PFSK-1 (cell line): ENCODE data around the gene ADAMTS2.

ENCODE experiments used
- FOXP2 ChIP-seq: optimal IDR thresholded peaks from 2 replicates; pipeline ENCODE3; 2011; ENCODE audit warnings: borderline replicate concordance, control low read depth, inconsistent platforms; ENCODE audit not compliant: insufficient read depth; ENCODE audit errors: extremely low read length, extremely low read depth
- POLR2AphosphoS5 ChIP-seq: IDR thresholded peaks from 2 replicates; pipeline ENCODE4 v1.6.1; 2012; ENCODE audit warnings: low read depth, mild to moderate bottlenecking, control low read depth, low read length, moderate library complexity
- REST ChIP-seq, 2 experiments: IDR thresholded peaks; 2 replicates each; pipeline versions ENCODE4 v1.6.1 to v1.8.0; 2011 to 2012; ENCODE audit warnings: low read depth in 2 of 2, low read length in 2 of 2, control low read depth in 1 of 2, inconsistent platforms in 1 of 2, mild to moderate bottlenecking in 1 of 2, moderate library complexity in 1 of 2; ENCODE audit not compliant: insufficient read depth in 1 of 2
- SIN3A ChIP-seq: IDR thresholded peaks from 2 replicates; pipeline ENCODE4 v1.6.1; 2012; ENCODE audit warnings: mild to moderate bottlenecking, low read length, moderate library complexity, borderline replicate concordance; ENCODE audit not compliant: insufficient read depth
- TAF1 ChIP-seq: IDR thresholded peaks from 2 replicates; pipeline ENCODE4 v1.6.1; 2012; ENCODE audit warnings: low read length, control low read depth, borderline replicate concordance; ENCODE audit not compliant: insufficient read depth

ADAMTS2 gene

GRCh38 chr5:179332741-179333290, 12.4 kb downstream of the ADAMTS2 start:
- TF ChIP-seq SIN3A, result no peak

GRCh38 chr5:179331591-179332375, 13.5 kb downstream of the ADAMTS2 start:
- TF ChIP-seq SIN3A (no peak), FOXP2 (no peak), POLR2AphosphoS5 (no peak), REST (IDR thresholded peaks at IDR 0.05; ENCODE audit: insufficient read depth in 1 of 2, low read depth in 2 of 2, low read length in 2 of 2) (no peak), TAF1 (no peak)

GRCh38 chr5:179330186-179330900, 14.9 kb downstream of the ADAMTS2 start:
- TF ChIP-seq POLR2AphosphoS5 (no peak), SIN3A (no peak), FOXP2 (no peak), REST (IDR thresholded peaks at IDR 0.05; ENCODE audit: insufficient read depth in 1 of 2, low read depth in 2 of 2, low read length in 2 of 2) (no peak), TAF1 (no peak)

GRCh38 chr5:179328291-179328690, 17.0 kb downstream of the ADAMTS2 start:
- TF ChIP-seq TAF1, result no peak

GRCh38 chr5:179327021-179327735, 18.1 kb downstream of the ADAMTS2 start:
- TF ChIP-seq FOXP2, result no peak
- TF ChIP-seq TAF1, result no peak
- TF ChIP-seq POLR2AphosphoS5, result no peak
- no peak for TF ChIP-seq SIN3A
- TF ChIP-seq REST (IDR thresholded peaks at IDR 0.05; ENCODE audit: insufficient read depth in 1 of 2, low read depth in 2 of 2, low read length in 2 of 2), result no peak
